A549 treated with AZD9567 at 1 μM for 4 hours (cell line): Measurements from ENCODE around the gene CHD6. TPM values are rescaled to one million over a fixed set of nuclear protein-coding genes. Genes with fewer than 3 reads are reported as not detected.

Experiments
- total RNA-seq: library from RNA; stranded (reverse); fragments of 200-300 nt; extraction: Qiagen RNA extraction; gene quantifications from 5 replicates; pipeline ENCODE4 v1.2.3, GENCODE V29; 2022; ENCODE audit not compliant: insufficient read depth

Gene CHD6
- 6.1 to 10.6 TPM (median 9.1 TPM) in 5 replicates for total RNA-seq

GRCh38 chr20:41617902-41618806 is at the start of gene CHD6:
CHD6 (minus strand) TSS chr20:41618377; CDS start chr20:41551337, 67,040 bp downstream.

GRCh38 chr20:41366546-41367392 is 251.4 kb downstream of the CHD6 start, which contains the start of gene EMILIN3:
EMILIN3 (minus strand) TSS chr20:41366818; CDS start chr20:41366634, 184 bp downstream.

